Measurements from ENCODE around the gene ABHD16A.

Gene ABHD16A

DNA sequence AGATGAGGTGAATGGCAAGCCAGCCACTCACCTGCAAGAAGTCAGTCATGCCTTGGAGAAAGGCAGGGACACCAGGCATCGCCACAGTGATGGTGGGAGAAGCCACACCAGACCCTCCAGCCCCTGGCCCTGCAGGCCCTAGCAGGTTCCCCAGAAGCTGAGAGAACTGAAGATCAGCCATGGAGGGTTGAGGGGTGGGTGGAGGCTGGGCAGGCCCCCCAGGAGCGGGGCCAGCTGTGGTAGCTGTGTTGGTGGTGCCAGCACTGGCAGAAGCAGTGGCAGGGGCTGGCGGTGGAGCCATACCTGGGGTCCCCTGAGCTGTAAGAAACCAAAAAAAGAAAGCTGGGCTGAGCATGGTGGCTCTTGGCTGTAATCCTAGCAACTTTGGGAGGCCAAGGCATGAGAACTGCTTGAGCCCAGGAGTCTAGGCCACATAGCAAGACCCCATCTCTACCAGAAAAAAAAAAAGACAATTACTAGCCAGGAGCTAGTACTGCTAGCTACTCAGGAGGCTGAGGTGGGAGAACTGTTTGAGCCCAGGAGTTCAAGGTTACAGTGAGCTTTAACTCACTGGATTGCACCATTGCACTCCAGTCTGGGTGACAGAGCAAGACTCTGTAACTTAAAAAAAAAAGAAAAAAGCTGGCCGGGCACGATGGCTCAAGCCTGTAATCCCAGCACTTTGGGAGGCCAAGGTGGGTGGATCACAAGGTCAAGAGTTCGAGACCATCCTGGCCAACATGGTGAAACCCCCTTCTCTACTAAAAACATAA is 60.1 kb downstream of the ABHD16A start:
- no peak for TF ChIP-seq BACH2 (CRISPR knock-in tag; IDR thresholded peaks at IDR 0.05; ENCODE audit: borderline replicate concordance)
- no peak for ATAC-seq

DNA sequence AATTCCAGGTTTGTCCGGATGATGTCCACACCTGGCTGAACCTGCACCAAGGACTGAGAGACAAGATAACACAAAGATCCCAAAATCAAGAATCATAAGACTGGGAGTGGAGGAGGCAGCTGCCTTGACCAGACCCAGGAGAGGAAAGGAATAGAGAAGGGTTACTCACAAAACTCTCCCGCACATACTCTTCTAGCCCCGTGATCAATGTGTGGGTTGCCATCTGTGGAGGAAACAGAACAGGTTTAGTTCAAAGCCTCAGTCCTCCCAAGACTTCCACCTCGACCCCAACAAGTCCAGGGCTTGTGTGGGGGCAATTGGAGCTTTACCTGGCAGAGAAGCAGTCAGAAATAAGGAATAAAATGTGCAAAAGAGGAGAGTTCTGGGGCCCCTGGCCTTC is 61.8 kb downstream of the ABHD16A start:
- no peak for ATAC-seq
- TF ChIP-seq RARB (CRISPR knock-in tag; IDR thresholded peaks at IDR 0.05) = no peak
- TF ChIP-seq BACH2 (CRISPR knock-in tag; IDR thresholded peaks at IDR 0.05; ENCODE audit: borderline replicate concordance) = no peak
- no peak for TF ChIP-seq TOX (CRISPR knock-in tag; IDR thresholded peaks at IDR 0.05; ENCODE audit: borderline replicate concordance)
- no peak for TF ChIP-seq TCF4 (CRISPR knock-in tag; IDR thresholded peaks at IDR 0.05; ENCODE audit: borderline replicate concordance)
- TF ChIP-seq ZFP3 (CRISPR knock-in tag; IDR thresholded peaks at IDR 0.05) = no peak
- TF ChIP-seq, protein P1, sequence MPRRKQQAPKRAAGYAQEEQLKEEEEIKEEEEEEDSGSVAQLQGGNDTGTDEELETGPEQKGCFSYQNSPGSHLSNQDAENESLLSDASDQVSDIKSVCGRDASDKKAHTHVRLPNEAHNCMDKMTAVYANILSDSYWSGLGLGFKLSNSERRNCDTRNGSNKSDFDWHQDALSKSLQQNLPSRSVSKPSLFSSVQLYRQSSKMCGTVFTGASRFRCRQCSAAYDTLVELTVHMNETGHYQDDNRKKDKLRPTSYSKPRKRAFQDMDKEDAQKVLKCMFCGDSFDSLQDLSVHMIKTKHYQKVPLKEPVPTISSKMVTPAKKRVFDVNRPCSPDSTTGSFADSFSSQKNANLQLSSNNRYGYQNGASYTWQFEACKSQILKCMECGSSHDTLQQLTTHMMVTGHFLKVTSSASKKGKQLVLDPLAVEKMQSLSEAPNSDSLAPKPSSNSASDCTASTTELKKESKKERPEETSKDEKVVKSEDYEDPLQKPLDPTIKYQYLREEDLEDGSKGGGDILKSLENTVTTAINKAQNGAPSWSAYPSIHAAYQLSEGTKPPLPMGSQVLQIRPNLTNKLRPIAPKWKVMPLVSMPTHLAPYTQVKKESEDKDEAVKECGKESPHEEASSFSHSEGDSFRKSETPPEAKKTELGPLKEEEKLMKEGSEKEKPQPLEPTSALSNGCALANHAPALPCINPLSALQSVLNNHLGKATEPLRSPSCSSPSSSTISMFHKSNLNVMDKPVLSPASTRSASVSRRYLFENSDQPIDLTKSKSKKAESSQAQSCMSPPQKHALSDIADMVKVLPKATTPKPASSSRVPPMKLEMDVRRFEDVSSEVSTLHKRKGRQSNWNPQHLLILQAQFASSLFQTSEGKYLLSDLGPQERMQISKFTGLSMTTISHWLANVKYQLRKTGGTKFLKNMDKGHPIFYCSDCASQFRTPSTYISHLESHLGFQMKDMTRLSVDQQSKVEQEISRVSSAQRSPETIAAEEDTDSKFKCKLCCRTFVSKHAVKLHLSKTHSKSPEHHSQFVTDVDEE (CRISPR knock-in tag; IDR thresholded peaks at IDR 0.05) = no peak
- TF ChIP-seq ZFP30 (CRISPR knock-in tag; IDR thresholded peaks at IDR 0.05) = no peak
- no peak for TF ChIP-seq PATZ1 (CRISPR knock-in tag; IDR thresholded peaks at IDR 0.05; ENCODE audit: borderline replicate concordance)
- no peak for TF ChIP-seq ESRRG (CRISPR knock-in tag; IDR thresholded peaks at IDR 0.05)
- TF ChIP-seq ARNTL (CRISPR knock-in tag; IDR thresholded peaks at IDR 0.05; ENCODE audit: borderline replicate concordance, low read depth) = no peak
- TF ChIP-seq PPARA (CRISPR knock-in tag; IDR thresholded peaks at IDR 0.05; ENCODE audit: borderline replicate concordance) = no peak
- no peak for TF ChIP-seq ZNF565 (CRISPR knock-in tag; conservative IDR thresholded peaks at IDR 0.05; ENCODE audit: low read depth)
- TF ChIP-seq CSDC2 (CRISPR knock-in tag; IDR thresholded peaks at IDR 0.05) = no peak
- no peak for TF ChIP-seq ISL1 (CRISPR knock-in tag; IDR thresholded peaks at IDR 0.05)
- TF ChIP-seq, protein P2, sequence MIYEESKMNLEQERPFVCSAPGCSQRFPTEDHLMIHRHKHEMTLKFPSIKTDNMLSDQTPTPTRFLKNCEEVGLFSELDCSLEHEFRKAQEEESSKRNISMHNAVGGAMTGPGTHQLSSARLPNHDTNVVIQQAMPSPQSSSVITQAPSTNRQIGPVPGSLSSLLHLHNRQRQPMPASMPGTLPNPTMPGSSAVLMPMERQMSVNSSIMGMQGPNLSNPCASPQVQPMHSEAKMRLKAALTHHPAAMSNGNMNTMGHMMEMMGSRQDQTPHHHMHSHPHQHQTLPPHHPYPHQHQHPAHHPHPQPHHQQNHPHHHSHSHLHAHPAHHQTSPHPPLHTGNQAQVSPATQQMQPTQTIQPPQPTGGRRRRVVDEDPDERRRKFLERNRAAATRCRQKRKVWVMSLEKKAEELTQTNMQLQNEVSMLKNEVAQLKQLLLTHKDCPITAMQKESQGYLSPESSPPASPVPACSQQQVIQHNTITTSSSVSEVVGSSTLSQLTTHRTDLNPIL (CRISPR knock-in tag; IDR thresholded peaks at IDR 0.05; ENCODE audit: low read depth) = no peak
- TF ChIP-seq OSR1 (CRISPR knock-in tag; IDR thresholded peaks at IDR 0.05) = no peak
- TF ChIP-seq GLIS3 (CRISPR knock-in tag; IDR thresholded peaks at IDR 0.05) = no peak
- TF ChIP-seq ZC3H10 (CRISPR knock-in tag; IDR thresholded peaks at IDR 0.05) = no peak
- TF ChIP-seq, protein P3, sequence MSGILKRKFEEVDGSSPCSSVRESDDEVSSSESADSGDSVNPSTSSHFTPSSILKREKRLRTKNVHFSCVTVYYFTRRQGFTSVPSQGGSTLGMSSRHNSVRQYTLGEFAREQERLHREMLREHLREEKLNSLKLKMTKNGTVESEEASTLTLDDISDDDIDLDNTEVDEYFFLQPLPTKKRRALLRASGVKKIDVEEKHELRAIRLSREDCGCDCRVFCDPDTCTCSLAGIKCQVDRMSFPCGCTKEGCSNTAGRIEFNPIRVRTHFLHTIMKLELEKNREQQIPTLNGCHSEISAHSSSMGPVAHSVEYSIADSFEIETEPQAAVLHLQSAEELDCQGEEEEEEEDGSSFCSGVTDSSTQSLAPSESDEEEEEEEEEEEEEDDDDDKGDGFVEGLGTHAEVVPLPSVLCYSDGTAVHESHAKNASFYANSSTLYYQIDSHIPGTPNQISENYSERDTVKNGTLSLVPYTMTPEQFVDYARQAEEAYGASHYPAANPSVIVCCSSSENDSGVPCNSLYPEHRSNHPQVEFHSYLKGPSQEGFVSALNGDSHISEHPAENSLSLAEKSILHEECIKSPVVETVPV (CRISPR knock-in tag; IDR thresholded peaks at IDR 0.05) = no peak
- TF ChIP-seq ZNF8 (CRISPR knock-in tag; IDR thresholded peaks at IDR 0.05) = no peak

- TF ChIP-seq POU6F1 (CRISPR knock-in tag; IDR thresholded peaks at IDR 0.05; ENCODE audit: borderline replicate concordance, low read depth) = no peak
- TF ChIP-seq CSDC2 (CRISPR knock-in tag; IDR thresholded peaks at IDR 0.05) = no peak
- TF ChIP-seq TCF4 (CRISPR knock-in tag; IDR thresholded peaks at IDR 0.05; ENCODE audit: borderline replicate concordance) = no peak
- no peak for TF ChIP-seq BACH2 (CRISPR knock-in tag; IDR thresholded peaks at IDR 0.05; ENCODE audit: borderline replicate concordance)
- no peak for TF ChIP-seq ZFP3 (CRISPR knock-in tag; IDR thresholded peaks at IDR 0.05)
- TF ChIP-seq, protein P1 (CRISPR knock-in tag; IDR thresholded peaks at IDR 0.05) = no peak
- no peak for ATAC-seq
These were observed 62.5 kb downstream of the ABHD16A start for GRCh38 chr6:31640612-31641011.
